IPS-NIHi11 (cell line): ENCODE data around the gene FCAMR.

ENCODE experiments used
- DNase-seq: peaks from one replicate; pipeline ENCODE4 v3.0.0; 2012; ENCODE audit warnings: mixed read lengths, low spot score

The FCAMR gene

GRCh38 chr1:206970446-206970845 is at the start of gene FCAMR:
FCAMR (minus strand) TSS chr1:206970460; CDS start chr1:206970125, 335 bp downstream.
- no peak for DNase-seq

GRCh38 chr1:207019661-207020060 is 49.4 kb upstream of the FCAMR start:
- no peak for DNase-seq

- DNase-seq = no peak
These were observed 48.9 kb upstream of the FCAMR start for GRCh38 chr1:207019161-207019560.

GRCh38 chr1:207018707-207019106 is 48.4 kb upstream of the FCAMR start:
- DNase-seq = no peak

- no peak for DNase-seq
These were observed 47.6 kb upstream of the FCAMR start for GRCh38 chr1:207017615-207018559.

GRCh38 chr1:207015791-207016190 is 45.5 kb upstream of the FCAMR start:
- DNase-seq = no peak

- DNase-seq = no peak
These were observed 44.5 kb upstream of the FCAMR start for GRCh38 chr1:207014728-207015127.

- DNase-seq = no peak
These were observed 43.2 kb upstream of the FCAMR start for GRCh38 chr1:207013321-207014085.

GRCh38 chr1:207010726-207011125 is 40.5 kb upstream of the FCAMR start:
- no peak for DNase-seq

GRCh38 chr1:207009945-207010344 is 39.7 kb upstream of the FCAMR start:
- no peak for DNase-seq

GRCh38 chr1:207009182-207009850 is 39.1 kb upstream of the FCAMR start:
- DNase-seq = no peak

- peak; percentile 41 for DNase-seq
These were observed 37.2 kb upstream of the FCAMR start for GRCh38 chr1:207007352-207008033.

GRCh38 chr1:207006914-207007313 is 36.7 kb upstream of the FCAMR start:
- DNase-seq = no peak

GRCh38 chr1:207006083-207006482 is 35.8 kb upstream of the FCAMR start:
- DNase-seq = no peak

GRCh38 chr1:207004931-207005830 is 34.9 kb upstream of the FCAMR start:
- peak; percentile 74 for DNase-seq

- no peak for DNase-seq
These were observed 33.0 kb upstream of the FCAMR start for GRCh38 chr1:207003210-207003609.

GRCh38 chr1:207002724-207003146 is 32.5 kb upstream of the FCAMR start:
- no peak for DNase-seq

GRCh38 chr1:207001492-207002245 is 31.4 kb upstream of the FCAMR start:
- DNase-seq = no peak

GRCh38 chr1:207000651-207001291 is 30.5 kb upstream of the FCAMR start:
- no peak for DNase-seq
